Keratinocyte (primary cell): Measurements from ENCODE around the gene RO60. TPM values are rescaled to one million over a fixed set of nuclear protein-coding genes. Genes with fewer than 3 reads are reported as not detected.

ENCODE experiments used
- DNase-seq: peaks from one replicate; pipeline ENCODE4 v3.0.0-alpha.2; 2011; ENCODE audit warnings: low read depth, missing footprints, low spot score
- FAIRE-seq: peaks from 2 replicates; lab custom pipeline; 2011; peaks lifted over from hg19 to GRCh38; lab: Jason Lieb, UNC
- H2AFZ ChIP-seq: 2 replicates; pipeline ENCODE4 v1.6.0; 2012; ENCODE audit warnings: low read length, control low read depth, inconsistent platforms; ENCODE audit not compliant: control insufficient read depth
- H3K27ac ChIP-seq: 2 replicates; pipeline ENCODE4 v1.5.1; 2011; ENCODE audit warnings: low read length; ENCODE audit not compliant: control insufficient read depth, insufficient read depth
- H3K27me3 ChIP-seq: 3 replicates; pipeline ENCODE4 v1.6.0; 2011; ENCODE audit warnings: low read length; ENCODE audit not compliant: control insufficient read depth, insufficient read depth; ENCODE audit errors: extremely low read depth
- H3K36me3 ChIP-seq, 2 experiments: 2 replicates in 1 of 2; 3 replicates in 1 of 2; pipeline ENCODE4 v1.5.1; 2011; ENCODE audit warnings: low read length in 2 of 2, mild to moderate bottlenecking in 1 of 2; ENCODE audit not compliant: control insufficient read depth in 2 of 2, insufficient read depth in 2 of 2; ENCODE audit errors: extremely low read depth in 1 of 2
- H3K4me1 ChIP-seq: 3 replicates; pipeline ENCODE4 v1.5.1; 2011; ENCODE audit warnings: low read length; ENCODE audit not compliant: control insufficient read depth, insufficient read depth; ENCODE audit errors: extremely low read depth
- H3K4me2 ChIP-seq: 3 replicates; pipeline ENCODE4 v1.6.0; 2011; ENCODE audit warnings: low read depth, low read length; ENCODE audit not compliant: control insufficient read depth, insufficient read depth; ENCODE audit errors: extremely low read depth
- H3K4me3 ChIP-seq, 3 experiments: fragments of 200-600 bp in 1 of 3; sonication (generic) in 1 of 3; 2 replicates in 2 of 3; 3 replicates in 1 of 3; pipeline ENCODE4 v1.5.1; 2011 to 2016; ENCODE audit warnings: low read length in 3 of 3, mild to moderate bottlenecking in 3 of 3, control low read depth in 2 of 3, inconsistent platforms in 1 of 3, low read depth in 1 of 3, mixed read lengths in 1 of 3, mixed run types in 1 of 3, moderate library complexity in 1 of 3; ENCODE audit not compliant: control insufficient read depth in 2 of 3, insufficient read depth in 2 of 3; ENCODE audit errors: extremely low read depth in 1 of 3
- H3K79me2 ChIP-seq: 2 replicates; pipeline ENCODE4 v1.6.0; 2012; ENCODE audit warnings: low read length; ENCODE audit not compliant: control insufficient read depth, insufficient read depth
- H3K9ac ChIP-seq: 3 replicates; pipeline ENCODE4 v1.6.0; 2011; ENCODE audit warnings: low read length; ENCODE audit not compliant: control insufficient read depth, insufficient read depth; ENCODE audit errors: extremely low read depth
- H3K9me1 ChIP-seq: 3 replicates; pipeline ENCODE4 v1.6.0; 2011; ENCODE audit warnings: low read length; ENCODE audit not compliant: control insufficient read depth, insufficient read depth; ENCODE audit errors: extremely low read depth
- H3K9me3 ChIP-seq: 2 replicates; pipeline ENCODE4 v1.5.1; 2012; ENCODE audit warnings: low read depth, low read length; ENCODE audit not compliant: control insufficient read depth
- H4K20me1 ChIP-seq: 3 replicates; pipeline ENCODE4 v1.6.0; 2011; ENCODE audit warnings: low read length; ENCODE audit not compliant: control insufficient read depth, insufficient read depth; ENCODE audit errors: extremely low read depth
- EZH2 ChIP-seq: IDR thresholded peaks from one replicate; pipeline ENCODE4 v1.6.1; 2012; ENCODE audit warnings: inconsistent platforms, mild to moderate bottlenecking, low read length, moderate library complexity
- dilution Hi-C: fragments of 300-500 bp; cut with MboI; formaldehyde crosslinking; loops from one replicate; pipeline ENCODE4 v1.7.0; 2020; ENCODE audit warnings: low sequenced_read_pairs; ENCODE audit not compliant: extremely low pct_ligation_motif_present
- polyA plus RNA-seq, 5 experiments: library from polyadenylated mRNA; depleted of rRNA in 3 of 5; stranded (reverse) in 3 of 5; stranded (forward) in 1 of 5; unstranded in 1 of 5; fragments of >200 nt; gene quantifications; 1 replicate in 1 of 5; 2 replicates in 3 of 5; 3 replicates in 1 of 5; pipeline versions ENCODE4 v1.2.1 to v1.2.3, GENCODE V29; 2011 to 2012; ENCODE audit warnings: missing spikeins in 2 of 5, low read depth in 1 of 5, low replicate concordance in 1 of 5
- TF ChIP-seq, protein P1 (sequence below), 3 experiments: IDR thresholded peaks in 1 of 3; conservative IDR thresholded peaks in 1 of 3; optimal IDR thresholded peaks in 1 of 3; 2 replicates in 2 of 3; 3 replicates in 1 of 3; pipeline versions ENCODE3 to v1.5.1; 2011; ENCODE audit warnings: low read length in 3 of 3, mild to moderate bottlenecking in 3 of 3, moderate library complexity in 2 of 3, control low read depth in 1 of 3, inconsistent platforms in 1 of 3; ENCODE audit not compliant: insufficient read depth in 2 of 3; ENCODE audit errors: extremely low read depth in 1 of 3

Gene RO60
- polyA plus RNA-seq, 1 donor (not counting 4 experiments of a cell fraction or from before 2014, with no cell fraction given), result 25.6 TPM

DNA sequence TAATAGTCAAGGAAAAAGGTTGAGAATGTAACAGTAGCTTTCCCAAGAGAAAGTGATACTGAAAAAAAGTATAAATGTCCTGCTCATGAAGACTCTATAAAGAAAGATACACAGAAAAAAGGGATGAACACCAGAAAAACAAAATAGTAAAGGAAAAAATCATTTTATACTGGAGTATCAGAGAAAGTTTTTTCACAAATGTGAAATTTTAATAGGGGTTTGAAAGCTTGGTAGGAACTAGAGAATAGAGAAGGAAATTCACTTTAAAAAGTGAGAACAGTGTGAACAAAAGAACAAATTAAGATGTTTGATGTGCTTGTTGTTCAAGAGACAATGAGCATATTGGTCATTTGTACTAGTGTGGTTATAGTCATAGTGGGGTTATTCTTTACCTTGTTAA lies 25.8 kb upstream of the RO60 start:
- no peak for TF ChIP-seq EZH2
- TF ChIP-seq, protein P1, sequence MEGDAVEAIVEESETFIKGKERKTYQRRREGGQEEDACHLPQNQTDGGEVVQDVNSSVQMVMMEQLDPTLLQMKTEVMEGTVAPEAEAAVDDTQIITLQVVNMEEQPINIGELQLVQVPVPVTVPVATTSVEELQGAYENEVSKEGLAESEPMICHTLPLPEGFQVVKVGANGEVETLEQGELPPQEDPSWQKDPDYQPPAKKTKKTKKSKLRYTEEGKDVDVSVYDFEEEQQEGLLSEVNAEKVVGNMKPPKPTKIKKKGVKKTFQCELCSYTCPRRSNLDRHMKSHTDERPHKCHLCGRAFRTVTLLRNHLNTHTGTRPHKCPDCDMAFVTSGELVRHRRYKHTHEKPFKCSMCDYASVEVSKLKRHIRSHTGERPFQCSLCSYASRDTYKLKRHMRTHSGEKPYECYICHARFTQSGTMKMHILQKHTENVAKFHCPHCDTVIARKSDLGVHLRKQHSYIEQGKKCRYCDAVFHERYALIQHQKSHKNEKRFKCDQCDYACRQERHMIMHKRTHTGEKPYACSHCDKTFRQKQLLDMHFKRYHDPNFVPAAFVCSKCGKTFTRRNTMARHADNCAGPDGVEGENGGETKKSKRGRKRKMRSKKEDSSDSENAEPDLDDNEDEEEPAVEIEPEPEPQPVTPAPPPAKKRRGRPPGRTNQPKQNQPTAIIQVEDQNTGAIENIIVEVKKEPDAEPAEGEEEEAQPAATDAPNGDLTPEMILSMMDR (optimal IDR thresholded peaks at IDR 0.05 in 1 of 3, IDR thresholded peaks at IDR 0.05 in 1 of 3, conservative IDR thresholded peaks at IDR 0.05 in 1 of 3; ENCODE audit: extremely low read depth in 1 of 3, insufficient read depth in 2 of 3, low read length in 3 of 3), result no peak
- no peak overlapping the region for H2AFZ ChIP-seq
- dilution Hi-C loops, result no loop called here
- no peaks in the 10 kb centered on the region for H3K27me3 ChIP-seq
- no peak overlapping the region for H3K9ac ChIP-seq
- H3K4me3 ChIP-seq, result no peak overlapping the region
- DNase-seq (no peak), FAIRE-seq (no peak)
- peaks cover 0 to 3% of the 10 kb centered on the region in 2 experiments for H3K36me3 ChIP-seq
- no peaks in the 10 kb centered on the region for H3K9me3 ChIP-seq
- H3K4me2 ChIP-seq, result no peak overlapping the region
- H3K4me1 ChIP-seq, result no peaks in the 10 kb centered on the region
- H4K20me1 ChIP-seq, result no peaks in the 10 kb centered on the region
- H3K9me1 ChIP-seq, result no peaks in the 10 kb centered on the region
- H3K79me2 ChIP-seq, result peaks cover 46% of the 10 kb centered on the region
- H3K27ac ChIP-seq, result no peak overlapping the region

DNA sequence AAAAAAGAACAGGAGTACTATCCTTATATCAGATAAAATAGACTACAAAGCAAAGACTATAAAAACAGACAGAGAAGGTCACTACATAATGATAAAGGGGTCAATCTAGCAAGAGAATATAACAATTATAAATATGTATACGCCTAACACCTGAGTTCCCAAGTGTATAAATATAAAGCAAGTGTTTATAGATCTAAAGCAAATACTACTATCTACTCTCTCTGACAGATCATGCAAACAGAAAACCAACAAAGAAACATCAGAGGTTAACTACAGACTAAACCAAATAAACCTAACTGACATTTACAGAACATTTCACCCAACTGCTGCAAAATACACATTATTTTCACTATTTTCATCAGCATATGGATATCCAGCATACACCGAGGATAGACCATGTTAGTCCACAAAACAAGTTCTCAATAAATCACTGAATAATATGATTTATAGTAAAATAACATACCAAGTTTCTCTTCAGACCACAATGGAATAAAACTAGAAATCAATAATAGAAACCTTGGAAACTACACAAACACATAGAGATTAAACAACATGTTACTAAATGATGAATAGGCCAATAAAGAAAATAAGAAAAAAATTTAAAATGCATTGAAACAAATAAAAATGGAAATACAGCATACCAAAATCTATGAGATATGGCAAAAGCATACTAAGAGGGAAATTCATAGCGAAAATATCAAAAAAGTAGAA lies 22.9 kb upstream of the RO60 start:
- Histone ChIP-seq H3K9me3 (no peaks in the 10 kb centered on the region), H2AFZ (no peak overlapping the region), H3K36me3 (no peaks in the 10 kb centered on the region), H3K9ac (no peak overlapping the region), H4K20me1 (no peaks in the 10 kb centered on the region), H3K4me1 (no peaks in the 10 kb centered on the region), H3K4me3 (no peak overlapping the region), H3K4me2 (no peak overlapping the region), H3K27me3 (no peaks in the 10 kb centered on the region), H3K79me2 (peaks cover 56% of the 10 kb centered on the region), H3K27ac (no peak overlapping the region), H3K9me1 (no peaks in the 10 kb centered on the region)
- TF ChIP-seq EZH2, result no peak
- DNase-seq (no peak), FAIRE-seq (no peak)
- dilution Hi-C loops, result no loop called here
